Kidney (tissue), 14 donors: Measurements from ENCODE around the gene UAP1. TPM values are rescaled to one million over a fixed set of nuclear protein-coding genes. Genes with fewer than 3 reads are reported as not detected.

ENCODE experiments used
- DNase-seq, 5 donors: peaks; one replicate each; pipeline ENCODE4 v3.0.0-alpha.2; 2013 to 2020
- FAIRE-seq: peaks from 2 replicates; lab custom pipeline; 2012; peaks lifted over from hg19 to GRCh38; lab: Jason Lieb, UNC
- H3K27ac ChIP-seq, 2 donors: one replicate each; pipeline ENCODE4 v1.7.0; 2013; ENCODE audit warnings: low read depth in 2 of 2, low read length in 2 of 2, inconsistent platforms in 1 of 2
- H3K27me3 ChIP-seq: one replicate; pipeline ENCODE4 v1.7.1; 2013; ENCODE audit warnings: low read length, inconsistent platforms; ENCODE audit not compliant: control insufficient read depth, insufficient read depth
- H3K36me3 ChIP-seq, 3 donors: one replicate each; pipeline versions ENCODE4 v1.7.0 to v1.7.1; 2013; ENCODE audit warnings: low read length in 3 of 3, control low read depth in 1 of 3, inconsistent platforms in 1 of 3; ENCODE audit not compliant: insufficient read depth in 3 of 3, control insufficient read depth in 2 of 3
- H3K4me1 ChIP-seq, 3 donors: one replicate each; pipeline versions ENCODE4 v1.7.0 to v1.7.1; 2013; ENCODE audit warnings: low read length in 3 of 3, inconsistent platforms in 1 of 3, low read depth in 1 of 3; ENCODE audit not compliant: control insufficient read depth in 2 of 3, insufficient read depth in 2 of 3
- H3K4me3 ChIP-seq, 3 donors: one replicate each; pipeline versions ENCODE4 v1.7.0 to v1.8.1; 2013; ENCODE audit warnings: low read length in 3 of 3, control low read depth in 1 of 3, inconsistent platforms in 1 of 3
- H3K9ac ChIP-seq, 3 donors: one replicate each; pipeline versions ENCODE4 v1.7.0 to v1.7.1; 2013; ENCODE audit warnings: low read length in 3 of 3, control low read depth in 1 of 3, inconsistent platforms in 1 of 3
- H3K9me3 ChIP-seq, 3 donors: one replicate each; pipeline versions ENCODE4 v1.7.0 to v1.7.1; 2013; ENCODE audit warnings: low read length in 3 of 3, control low read depth in 1 of 3, inconsistent platforms in 1 of 3; ENCODE audit not compliant: control insufficient read depth in 2 of 3, insufficient read depth in 1 of 3
- intact Hi-C: fragments of 100-400 bp; cut with DNase I; formaldehyde crosslinking; loops from one replicate; pipeline ENCODE4 v1.11.1; 2022
- polyA plus RNA-seq: library from polyadenylated mRNA; stranded (reverse); fragments of 350-450 nt; fragmentation: Illumina TruSeq; extraction: RNeasy Lipid Tissue Mini Kit (QIAGEN cat#74804); gene quantifications from one replicate; pipeline ENCODE4 v1.2.3, GENCODE V29; 2014; ENCODE audit warnings: low read depth, low replicate concordance; ENCODE audit not compliant: insufficient read depth
- total RNA-seq: library from RNA; stranded (reverse); fragmentation: NEBNext Ultra II Directional; extraction: Animal tissue kit (Norgen Biotek cat#: 25700); gene quantifications from one replicate; pipeline ENCODE4 v1.2.1, GENCODE V29; 2021
- TF ChIP-seq, protein P1 (sequence below): IDR thresholded peaks from 3 replicates; pipeline ENCODE4 v1.5.1; 2012; ENCODE audit warnings: mild to moderate bottlenecking, moderate library complexity, borderline replicate concordance; ENCODE audit not compliant: insufficient read depth; ENCODE audit errors: extremely low read depth
- donor health status: control.
- donor health status: control.
- donor health status: control.
- donor health status: control.
- donor health status: control.
- donor health status: DM: yes; HTN: yes; CAD: no.
- donor health status: Normal renal cell carcinoma (clear cell type).

Gene UAP1
- total and polyA plus RNA-seq, 2 donors from 2014 or later: 23.6 to 30.6 TPM

DNA sequence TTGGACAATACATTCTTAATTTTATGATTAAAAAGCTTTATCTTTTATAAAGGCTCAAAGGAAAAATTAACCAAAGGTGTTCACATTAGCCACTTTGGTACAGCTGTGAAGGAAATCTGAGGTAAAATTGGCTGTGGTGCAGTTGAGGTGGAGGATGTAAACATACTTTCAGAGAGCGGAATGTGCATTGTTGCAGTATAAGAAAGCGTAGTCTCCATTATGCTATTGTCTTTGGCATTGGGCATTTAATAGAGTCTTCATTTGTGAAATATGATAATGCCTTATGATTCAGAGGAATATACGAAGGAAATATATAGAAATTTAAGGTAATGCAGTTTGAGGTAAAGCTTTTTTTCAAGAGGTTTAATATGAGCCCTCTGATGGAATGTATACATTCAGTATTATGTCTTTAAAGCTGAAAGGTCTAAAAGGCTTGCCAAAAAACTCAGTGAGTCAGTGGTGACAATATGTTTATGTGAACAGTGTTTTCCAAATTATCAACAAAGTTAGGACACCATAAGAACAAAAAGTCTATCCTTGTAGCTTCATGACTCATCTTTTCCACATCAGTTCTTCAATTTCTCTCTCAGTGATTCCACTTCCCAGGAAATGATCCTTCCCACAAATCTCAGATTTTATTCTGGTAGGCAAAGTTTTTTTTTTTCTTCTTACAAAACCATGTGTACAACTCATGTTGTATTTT is 43.9 kb downstream of the UAP1 start:
- Histone ChIP-seq H3K27me3 (no peaks in the 10 kb centered on the region), H3K36me3 (peaks cover 0 to 4% (median 0%) of the 10 kb centered on the region in 3 donors), H3K4me3 (no peak overlapping the region), H3K9ac (no peak overlapping the region), H3K4me1 (no peaks in the 10 kb centered on the region), H3K27ac (no peak overlapping the region), H3K9me3 (no peaks in the 10 kb centered on the region)
- TF ChIP-seq, protein P1, sequence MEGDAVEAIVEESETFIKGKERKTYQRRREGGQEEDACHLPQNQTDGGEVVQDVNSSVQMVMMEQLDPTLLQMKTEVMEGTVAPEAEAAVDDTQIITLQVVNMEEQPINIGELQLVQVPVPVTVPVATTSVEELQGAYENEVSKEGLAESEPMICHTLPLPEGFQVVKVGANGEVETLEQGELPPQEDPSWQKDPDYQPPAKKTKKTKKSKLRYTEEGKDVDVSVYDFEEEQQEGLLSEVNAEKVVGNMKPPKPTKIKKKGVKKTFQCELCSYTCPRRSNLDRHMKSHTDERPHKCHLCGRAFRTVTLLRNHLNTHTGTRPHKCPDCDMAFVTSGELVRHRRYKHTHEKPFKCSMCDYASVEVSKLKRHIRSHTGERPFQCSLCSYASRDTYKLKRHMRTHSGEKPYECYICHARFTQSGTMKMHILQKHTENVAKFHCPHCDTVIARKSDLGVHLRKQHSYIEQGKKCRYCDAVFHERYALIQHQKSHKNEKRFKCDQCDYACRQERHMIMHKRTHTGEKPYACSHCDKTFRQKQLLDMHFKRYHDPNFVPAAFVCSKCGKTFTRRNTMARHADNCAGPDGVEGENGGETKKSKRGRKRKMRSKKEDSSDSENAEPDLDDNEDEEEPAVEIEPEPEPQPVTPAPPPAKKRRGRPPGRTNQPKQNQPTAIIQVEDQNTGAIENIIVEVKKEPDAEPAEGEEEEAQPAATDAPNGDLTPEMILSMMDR: no peak
- no peak for DNase-seq
- intact Hi-C loops: no loop called here
- FAIRE-seq: no peak

DNA sequence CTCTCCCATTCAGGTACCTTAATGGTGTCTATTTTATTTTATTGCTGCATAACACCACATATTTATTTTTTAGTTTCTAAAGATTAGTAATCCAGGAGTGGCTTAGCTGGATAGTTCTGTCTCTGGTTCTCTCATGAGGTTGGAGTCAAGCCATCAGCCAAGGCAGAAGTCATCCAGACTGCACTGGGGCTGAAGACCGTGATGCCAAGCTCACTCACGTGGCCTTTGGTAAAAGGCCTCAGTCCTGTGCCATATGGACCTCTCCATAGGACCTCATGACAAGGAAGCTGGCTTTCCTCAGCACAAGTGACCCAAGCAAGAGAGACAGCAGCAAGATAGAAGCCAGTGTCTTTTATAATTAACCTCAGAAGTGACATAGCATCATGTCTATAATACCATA is 47.8 kb downstream of the UAP1 start:
- H3K27me3 ChIP-seq: no peaks in the 10 kb centered on the region

DNA sequence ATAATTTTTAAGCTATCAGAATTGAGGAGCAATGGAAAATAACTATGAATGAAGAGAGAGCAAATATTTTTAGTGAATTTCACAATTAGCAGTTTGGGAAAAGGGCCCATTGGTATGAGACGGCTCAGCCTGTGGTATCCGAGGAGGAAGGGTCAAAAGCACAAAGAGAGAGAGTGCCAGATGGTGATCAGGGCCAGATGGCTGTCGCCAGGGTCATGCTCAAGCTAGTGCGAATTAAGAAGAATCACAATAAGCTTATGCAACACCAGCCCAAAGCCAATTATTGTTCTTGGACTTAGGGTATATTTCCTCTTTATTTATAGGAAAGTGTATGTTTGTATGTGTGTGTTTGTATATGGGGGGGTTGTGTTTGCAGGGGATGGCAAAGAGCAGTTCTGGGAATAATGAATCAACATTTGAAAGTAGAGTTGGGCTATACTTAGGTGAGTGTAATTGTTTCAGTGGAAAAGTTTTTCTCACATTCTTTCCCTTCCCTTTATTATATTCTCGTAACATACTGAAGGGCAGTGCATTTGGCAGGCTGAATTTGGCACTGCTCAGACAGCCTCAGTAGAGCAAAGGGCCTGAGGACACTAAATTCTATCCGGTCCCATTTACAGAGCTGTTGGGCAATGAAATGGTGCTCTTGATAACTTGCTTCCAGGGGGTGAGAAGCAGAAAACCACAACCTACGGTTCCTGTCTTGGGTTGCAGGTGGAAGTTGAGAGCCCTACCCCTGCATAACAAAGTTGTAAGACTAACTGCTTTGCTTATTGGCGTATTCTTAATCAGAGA is 51.3 kb downstream of the UAP1 start:
- H3K36me3 ChIP-seq: no peaks in the 10 kb centered on the region
- H3K4me3 ChIP-seq: no peak overlapping the region
- peaks cover 0 to 9% (median 0%) of the 10 kb centered on the region in 3 donors for H3K9me3 ChIP-seq
- peak overlapping the region in 1 of 2 donors; percentile 28 for H3K27ac ChIP-seq
- peak in 1 of 5 donors; percentile 76 for DNase-seq
- TF ChIP-seq, protein P1: no peak
- peaks cover 0 to 9% (median 0%) of the 10 kb centered on the region in 3 donors for H3K4me1 ChIP-seq
- intact Hi-C loops: no loop called here
- no peak for FAIRE-seq
- H3K9ac ChIP-seq: no peak overlapping the region
- no peaks in the 10 kb centered on the region for H3K27me3 ChIP-seq

More for the DNA sequence above, 47.8 kb downstream of the UAP1 start:
- peaks cover 0 to 9% (median 0%) of the 10 kb centered on the region in 3 donors for H3K4me1 ChIP-seq
- intact Hi-C loops: no loop called here
- H3K9ac ChIP-seq: no peak overlapping the region
- DNase-seq (no peak), FAIRE-seq (no peak)
- H3K9me3 ChIP-seq: no peaks in the 10 kb centered on the region
- no peak overlapping the region for H3K27ac ChIP-seq
- H3K4me3 ChIP-seq: no peak overlapping the region
- no peaks in the 10 kb centered on the region for H3K36me3 ChIP-seq
- TF ChIP-seq, protein P1: no peak
